ENCODE data around the gene ELMO3. TPM values are rescaled to one million over a fixed set of nuclear protein-coding genes. Genes with fewer than 3 reads are reported as not detected.
A peak's percentile ranks its signal among the peaks of the same experiment; 100 is the strongest.

Gene ELMO3
- total RNA-seq, 4 donors from 2014 or later: 0.09 to 0.55 (median 0.29) TPM

GRCh38 chr16:67184453-67184994, 14.4 kb upstream of the ELMO3 start:
- Histone ChIP-seq H3K27me3 (no peaks in the 10 kb centered on the region), H3K36me3 (no peaks in the 10 kb centered on the region), H3K4me3 (peak overlapping the region; percentile 65 to 88 (median 70)), H3K9me3 (no peaks in the 10 kb centered on the region), H3K27ac (peak overlapping the region; percentile 85 to 97 (median 95)), H3K4me1 (peaks cover 15 to 31% of the 10 kb centered on the region in 2 donors)
- DNase-seq: no peak
- no peak for TF ChIP-seq CTCF (IDR thresholded peaks at IDR 0.05 in 4 of 5, conservative IDR thresholded peaks at IDR 0.05 in 1 of 5)
- no peak for TF ChIP-seq POLR2A (IDR thresholded peaks at IDR 0.05)
- intact Hi-C loops (cut with DNase I; ENCODE audit: low total_unique reads): loop anchor here (1.0 kb wide), 1 partner anchor 25 kb away; the partner anchor contains the start of genes FBXL8 and TRADD
- peak in 1 of 2 donors; percentile 18 for ATAC-seq
- in situ Hi-C loops (cut with MboI; ENCODE audit: low sequenced_read_pairs in 4 of 4): no loop called here

GRCh38 chr16:67184995-67185650, 13.8 kb upstream of the ELMO3 start:
- Histone ChIP-seq H3K27ac (peak overlapping the region; percentile 85 to 97 (median 95)), H3K4me1 (peaks cover 15 to 31% of the 10 kb centered on the region in 2 donors), H3K4me3 (peak overlapping the region; percentile 65 to 88 (median 70)), H3K27me3 (no peaks in the 10 kb centered on the region), H3K9me3 (no peaks in the 10 kb centered on the region), H3K36me3 (no peaks in the 10 kb centered on the region)
- intact Hi-C loops (cut with DNase I; ENCODE audit: low total_unique reads): loop anchor here (1.0 kb wide), 3 partner anchors 26 to 208 kb away; partner anchors contain the start of genes FBXL8, PHAF1 and TRADD
- peak; percentile 44 to 49 for ATAC-seq
- TF ChIP-seq CTCF (IDR thresholded peaks at IDR 0.05 in 4 of 5, conservative IDR thresholded peaks at IDR 0.05 in 1 of 5) (peak; percentile 78 to 91 (median 83)), POLR2A (IDR thresholded peaks at IDR 0.05) (no peak)
- in situ Hi-C loops (cut with MboI; ENCODE audit: low sequenced_read_pairs in 4 of 4): no loop called here
- DNase-seq: peak; percentile 80 to 89

GRCh38 chr16:67185651-67186134, 13.2 kb upstream of the ELMO3 start:
- ATAC-seq (no peak), DNase-seq (no peak)
- intact Hi-C loops (cut with DNase I; ENCODE audit: low total_unique reads) (loop anchor here (1.0 kb wide), 2 partner anchors 76 to 208 kb away; partner anchors contain the start of gene PHAF1), in situ Hi-C loops (cut with MboI; ENCODE audit: low sequenced_read_pairs in 4 of 4) (no loop called here)
- H3K27ac ChIP-seq: peak overlapping the region in 2 of 4 donors; percentile 22 to 97
- TF ChIP-seq CTCF (IDR thresholded peaks at IDR 0.05 in 4 of 5, conservative IDR thresholded peaks at IDR 0.05 in 1 of 5) (peak in 2 of 5 experiments; percentile 4 to 7), POLR2A (IDR thresholded peaks at IDR 0.05) (no peak)
- H3K4me1 ChIP-seq: peaks cover 15 to 35% of the 10 kb centered on the region in 2 donors
- peak overlapping the region; percentile 3 to 88 (median 67) for H3K4me3 ChIP-seq
- H3K36me3 ChIP-seq: no peaks in the 10 kb centered on the region
- no peaks in the 10 kb centered on the region for H3K9me3 ChIP-seq
- no peaks in the 10 kb centered on the region for H3K27me3 ChIP-seq

GRCh38 chr16:67186550-67186950, 12.4 kb upstream of the ELMO3 start:
- Histone ChIP-seq H3K9me3 (no peaks in the 10 kb centered on the region), H3K4me3 (no peak overlapping the region), H3K4me1 (peaks cover 20 to 41% of the 10 kb centered on the region in 2 donors), H3K27ac (no peak overlapping the region), H3K27me3 (no peaks in the 10 kb centered on the region), H3K36me3 (no peaks in the 10 kb centered on the region)
- intact Hi-C loops (cut with DNase I; ENCODE audit: low total_unique reads): no loop called here
- ATAC-seq (no peak), DNase-seq (no peak)
- in situ Hi-C loops (cut with MboI; ENCODE audit: low sequenced_read_pairs in 4 of 4): no loop called here
- TF ChIP-seq CTCF (IDR thresholded peaks at IDR 0.05 in 4 of 5, conservative IDR thresholded peaks at IDR 0.05 in 1 of 5): no peak
- no peak for TF ChIP-seq POLR2A (IDR thresholded peaks at IDR 0.05)
